HG03521 (cell line): Measurements from ENCODE around the gene MAP3K15.

Experiments used
- ATAC-seq: cut with Tn5 transposase; IDR thresholded peaks from one replicate; pipeline ENCODE4 v1.9.1; 2021; ENCODE audit warnings: mild to moderate bottlenecking, moderate library complexity; ENCODE audit not compliant: unreplicated experiment

Gene MAP3K15, protein sequence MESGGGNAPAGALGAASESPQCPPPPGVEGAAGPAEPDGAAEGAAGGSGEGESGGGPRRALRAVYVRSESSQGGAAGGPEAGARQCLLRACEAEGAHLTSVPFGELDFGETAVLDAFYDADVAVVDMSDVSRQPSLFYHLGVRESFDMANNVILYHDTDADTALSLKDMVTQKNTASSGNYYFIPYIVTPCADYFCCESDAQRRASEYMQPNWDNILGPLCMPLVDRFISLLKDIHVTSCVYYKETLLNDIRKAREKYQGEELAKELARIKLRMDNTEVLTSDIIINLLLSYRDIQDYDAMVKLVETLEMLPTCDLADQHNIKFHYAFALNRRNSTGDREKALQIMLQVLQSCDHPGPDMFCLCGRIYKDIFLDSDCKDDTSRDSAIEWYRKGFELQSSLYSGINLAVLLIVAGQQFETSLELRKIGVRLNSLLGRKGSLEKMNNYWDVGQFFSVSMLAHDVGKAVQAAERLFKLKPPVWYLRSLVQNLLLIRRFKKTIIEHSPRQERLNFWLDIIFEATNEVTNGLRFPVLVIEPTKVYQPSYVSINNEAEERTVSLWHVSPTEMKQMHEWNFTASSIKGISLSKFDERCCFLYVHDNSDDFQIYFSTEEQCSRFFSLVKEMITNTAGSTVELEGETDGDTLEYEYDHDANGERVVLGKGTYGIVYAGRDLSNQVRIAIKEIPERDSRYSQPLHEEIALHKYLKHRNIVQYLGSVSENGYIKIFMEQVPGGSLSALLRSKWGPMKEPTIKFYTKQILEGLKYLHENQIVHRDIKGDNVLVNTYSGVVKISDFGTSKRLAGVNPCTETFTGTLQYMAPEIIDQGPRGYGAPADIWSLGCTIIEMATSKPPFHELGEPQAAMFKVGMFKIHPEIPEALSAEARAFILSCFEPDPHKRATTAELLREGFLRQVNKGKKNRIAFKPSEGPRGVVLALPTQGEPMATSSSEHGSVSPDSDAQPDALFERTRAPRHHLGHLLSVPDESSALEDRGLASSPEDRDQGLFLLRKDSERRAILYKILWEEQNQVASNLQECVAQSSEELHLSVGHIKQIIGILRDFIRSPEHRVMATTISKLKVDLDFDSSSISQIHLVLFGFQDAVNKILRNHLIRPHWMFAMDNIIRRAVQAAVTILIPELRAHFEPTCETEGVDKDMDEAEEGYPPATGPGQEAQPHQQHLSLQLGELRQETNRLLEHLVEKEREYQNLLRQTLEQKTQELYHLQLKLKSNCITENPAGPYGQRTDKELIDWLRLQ (N-terminal part only)

DNA sequence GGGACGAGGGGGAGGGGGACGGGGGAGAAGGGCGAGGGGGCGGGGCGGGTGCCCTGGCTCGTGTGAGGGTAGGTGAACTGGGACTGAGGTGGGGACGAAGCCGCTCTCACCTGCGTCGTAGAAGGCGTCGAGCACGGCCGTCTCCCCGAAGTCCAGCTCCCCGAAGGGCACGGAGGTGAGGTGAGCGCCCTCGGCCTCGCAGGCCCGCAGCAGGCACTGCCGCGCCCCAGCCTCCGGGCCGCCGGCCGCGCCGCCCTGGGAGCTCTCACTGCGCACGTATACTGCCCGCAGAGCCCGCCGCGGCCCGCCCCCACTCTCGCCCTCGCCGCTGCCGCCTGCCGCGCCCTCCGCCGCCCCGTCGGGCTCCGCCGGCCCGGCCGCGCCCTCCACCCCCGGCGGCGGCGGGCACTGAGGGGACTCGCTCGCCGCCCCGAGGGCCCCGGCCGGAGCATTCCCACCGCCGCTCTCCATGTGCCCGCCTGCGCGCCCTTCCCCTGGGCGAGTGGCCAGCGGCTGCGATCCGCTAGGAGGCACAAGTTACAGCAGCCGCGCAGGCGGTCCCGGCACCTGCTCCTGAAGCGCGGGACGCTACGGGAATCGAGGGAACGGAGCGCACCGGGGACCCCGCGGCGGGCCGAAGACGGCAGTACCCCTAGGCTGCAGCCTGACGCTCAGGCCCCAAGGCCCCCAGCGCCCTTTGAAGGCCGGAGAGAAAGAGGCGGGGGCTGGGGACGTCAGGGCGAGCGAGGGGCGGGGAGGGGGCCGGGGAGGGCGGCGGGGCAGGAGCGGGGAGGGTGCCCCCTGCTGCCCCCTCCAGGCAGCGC, at the start of gene MAP3K15:
MAP3K15 (minus strand) TSS at position 718 of the 824 bp plus-strand sequence; CDS start at position 471, 247 bp downstream.
- ATAC-seq, result no peak

DNA sequence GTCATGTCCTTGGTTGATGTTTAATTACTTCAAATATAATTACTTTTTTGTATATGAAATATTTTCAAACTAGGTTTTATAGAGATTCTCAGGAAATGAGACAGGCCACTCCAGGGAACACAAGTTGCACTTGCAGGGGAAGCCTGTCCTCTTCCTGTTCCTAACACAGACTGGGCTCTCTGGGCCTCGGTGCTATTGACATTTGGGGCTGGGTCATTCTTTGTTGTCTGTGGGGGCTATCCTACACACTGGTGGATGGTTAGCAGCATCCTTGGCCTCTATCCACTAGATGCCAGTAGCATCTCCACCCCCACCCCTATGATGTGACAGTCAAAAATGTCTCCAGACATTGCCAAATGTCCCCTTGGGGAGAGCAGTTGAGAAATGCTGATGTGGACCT, 49.3 kb upstream of the MAP3K15 start:
- ATAC-seq, result no peak

DNA sequence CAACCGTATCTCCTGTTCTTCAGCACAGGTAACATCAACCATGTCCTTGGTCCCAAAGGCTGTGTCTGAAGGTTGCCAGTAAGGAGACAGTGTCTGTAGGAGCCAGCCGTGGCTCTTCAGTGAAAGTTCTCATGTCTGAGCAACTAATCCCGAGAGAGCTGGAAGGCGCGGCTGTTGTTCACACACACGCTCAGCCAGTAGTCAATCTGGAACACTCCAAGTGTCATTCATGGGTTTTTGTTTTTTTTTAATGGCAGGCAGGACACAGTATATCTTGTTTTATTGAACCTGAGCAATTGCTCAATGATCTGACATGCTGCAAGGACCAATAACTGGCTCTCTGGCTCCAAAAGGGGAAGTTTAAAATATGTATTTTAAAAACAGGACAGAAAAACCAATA, 48.4 kb upstream of the MAP3K15 start:
- no peak for ATAC-seq

DNA sequence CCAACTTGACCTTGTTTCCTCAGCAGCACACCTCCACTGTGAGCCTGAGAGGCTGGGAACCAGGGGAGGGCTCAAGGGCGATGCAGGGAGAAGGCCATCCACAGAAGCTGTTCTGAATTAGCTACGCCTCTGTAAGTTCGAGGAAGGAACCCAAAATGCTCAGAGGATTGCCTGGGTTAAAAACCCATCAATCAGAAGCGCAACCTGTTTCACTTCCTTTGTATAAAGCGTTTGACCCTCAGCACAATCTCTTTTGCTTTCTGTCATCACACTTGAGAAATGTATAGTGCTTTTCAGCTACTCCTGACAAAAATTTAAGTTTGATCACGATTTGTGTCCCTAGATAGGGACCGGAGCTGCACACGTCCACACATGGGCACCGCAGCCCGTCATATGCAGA, 48.0 kb upstream of the MAP3K15 start:
- ATAC-seq, result no peak

DNA sequence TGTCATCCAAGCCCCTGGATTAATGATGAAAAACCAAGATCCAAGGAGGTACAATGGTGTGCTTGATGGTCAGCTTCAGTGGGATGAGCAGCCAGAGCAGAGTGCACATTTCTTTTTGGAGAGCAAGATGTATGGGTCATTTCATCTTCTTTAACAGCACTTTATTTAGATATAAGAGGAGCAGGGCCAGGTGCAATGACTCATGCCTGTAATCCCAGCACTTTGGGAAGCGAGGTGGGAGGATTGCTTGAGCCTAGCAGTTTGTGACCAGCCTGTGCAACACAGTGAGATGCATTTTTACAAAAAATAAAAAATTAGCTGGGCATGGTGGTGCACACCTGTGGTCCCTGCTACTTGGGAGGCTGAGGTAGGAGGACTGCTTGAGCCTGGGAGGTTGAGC, 45.3 kb upstream of the MAP3K15 start:
- no peak for ATAC-seq

DNA sequence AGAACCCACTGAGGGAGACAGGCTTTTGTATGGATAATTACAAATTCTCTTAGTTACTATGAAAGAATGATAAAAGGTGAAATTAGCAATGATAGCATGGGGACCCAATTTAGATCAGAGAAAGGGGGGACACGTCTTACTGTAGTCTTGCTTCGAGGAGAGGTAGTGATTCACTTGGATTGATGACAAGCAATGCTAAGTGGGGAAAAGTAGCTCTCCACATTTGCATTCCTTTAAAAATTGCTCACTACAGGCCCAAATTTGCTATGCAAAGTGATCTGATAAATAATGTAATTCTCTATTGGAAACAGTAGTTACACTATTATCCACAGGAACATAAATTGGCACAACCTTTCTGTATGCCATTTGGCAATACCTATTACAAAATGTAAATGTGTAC, 42.5 kb upstream of the MAP3K15 start:
- ATAC-seq, result no peak

DNA sequence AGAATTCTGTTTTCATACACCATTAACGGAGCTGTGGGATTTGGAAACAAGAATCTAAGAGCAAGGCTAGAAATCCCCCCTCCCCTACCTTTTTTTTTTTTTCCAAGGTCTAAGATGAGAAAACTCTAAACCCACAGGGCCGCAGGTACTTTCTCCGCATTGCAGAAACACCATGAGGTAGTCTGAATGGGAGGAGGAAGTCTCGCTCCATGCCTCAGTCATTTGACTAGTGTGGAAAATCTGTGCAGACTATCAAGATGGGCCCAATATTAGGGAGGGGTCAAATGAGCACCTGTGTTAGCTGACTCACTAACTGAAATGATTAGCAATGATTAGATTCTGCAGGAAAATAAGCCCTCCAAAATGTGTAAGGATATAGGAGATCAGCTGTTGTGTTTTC, 40.9 kb upstream of the MAP3K15 start:
- ATAC-seq, result no peak

DNA sequence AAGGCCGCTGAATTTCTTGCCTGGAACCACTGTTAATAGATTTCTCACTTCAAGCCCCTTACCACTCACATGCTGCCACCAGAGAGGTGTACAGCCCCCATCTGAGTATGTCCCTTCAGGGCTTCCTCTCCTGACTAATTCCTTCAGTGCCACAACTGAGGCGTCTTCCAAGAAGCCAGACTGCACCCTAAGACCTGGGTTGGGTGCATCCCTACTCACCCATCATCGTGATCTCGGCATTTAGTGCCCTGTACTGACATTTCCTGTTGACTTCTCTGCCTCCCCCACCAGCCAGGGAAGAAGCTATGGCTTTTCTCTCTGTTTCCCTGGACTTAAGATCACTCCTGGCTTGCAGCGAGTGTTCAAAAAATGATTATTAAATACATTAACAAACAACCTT, 40.4 kb upstream of the MAP3K15 start:
- no peak for ATAC-seq

DNA sequence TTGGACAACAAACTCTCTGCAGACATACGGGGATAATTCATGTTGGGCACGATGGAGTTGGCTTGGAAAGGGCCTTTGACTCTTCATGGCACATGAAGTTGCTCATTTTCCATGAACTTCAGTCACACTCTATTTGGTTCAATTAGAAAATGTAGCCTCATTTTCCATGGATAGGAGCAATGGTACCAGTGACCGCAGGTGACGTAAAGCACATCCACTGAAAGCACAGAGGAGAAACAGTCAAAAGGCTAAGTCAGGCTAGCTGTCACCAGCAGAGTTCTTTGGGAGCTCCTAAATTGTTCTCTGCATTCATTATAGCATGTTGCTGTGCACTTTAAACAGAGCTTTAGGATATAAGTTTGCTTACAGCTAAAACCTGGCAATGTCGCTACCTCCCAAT, 39.9 kb upstream of the MAP3K15 start:
- ATAC-seq, result no peak

DNA sequence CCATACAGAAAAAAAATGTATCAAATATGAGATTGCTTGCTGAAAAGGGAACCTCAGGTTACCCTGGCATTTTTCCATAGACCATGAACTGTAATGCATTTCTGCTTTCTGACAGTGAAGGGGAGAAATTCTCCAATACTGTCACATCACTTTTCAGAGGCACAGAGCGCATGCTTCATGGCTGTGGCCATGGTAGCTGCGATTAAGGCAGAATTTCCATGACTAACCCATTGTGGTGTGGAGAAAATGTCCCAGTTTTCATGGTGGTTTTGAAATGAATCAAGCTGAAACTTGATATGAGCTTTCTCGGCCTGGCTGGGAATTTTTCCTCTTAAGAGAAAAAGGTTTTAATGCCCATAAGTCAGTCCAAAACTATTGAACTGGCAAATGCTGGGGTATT, 39.5 kb upstream of the MAP3K15 start:
- ATAC-seq, result no peak

DNA sequence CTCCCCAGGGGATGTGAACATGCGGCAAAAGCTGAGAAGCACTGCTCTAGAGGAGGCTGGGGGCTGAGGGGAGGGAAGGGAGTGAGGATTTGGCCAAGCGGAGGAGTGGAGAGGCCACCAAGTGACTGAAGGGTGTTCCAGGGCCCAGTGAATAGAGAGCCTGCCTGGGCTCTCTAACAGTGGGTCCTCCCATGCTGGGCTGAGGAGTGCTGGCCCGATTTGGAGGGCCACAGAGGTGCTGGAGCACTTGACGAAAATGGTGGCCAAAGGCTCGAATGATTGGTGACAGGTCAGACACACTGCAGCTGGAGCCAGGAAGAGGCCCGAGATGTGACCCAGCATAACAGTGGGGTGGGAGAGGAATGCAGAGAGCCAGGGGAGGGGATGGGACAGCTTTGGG, 37.5 kb upstream of the MAP3K15 start:
- no peak for ATAC-seq

DNA sequence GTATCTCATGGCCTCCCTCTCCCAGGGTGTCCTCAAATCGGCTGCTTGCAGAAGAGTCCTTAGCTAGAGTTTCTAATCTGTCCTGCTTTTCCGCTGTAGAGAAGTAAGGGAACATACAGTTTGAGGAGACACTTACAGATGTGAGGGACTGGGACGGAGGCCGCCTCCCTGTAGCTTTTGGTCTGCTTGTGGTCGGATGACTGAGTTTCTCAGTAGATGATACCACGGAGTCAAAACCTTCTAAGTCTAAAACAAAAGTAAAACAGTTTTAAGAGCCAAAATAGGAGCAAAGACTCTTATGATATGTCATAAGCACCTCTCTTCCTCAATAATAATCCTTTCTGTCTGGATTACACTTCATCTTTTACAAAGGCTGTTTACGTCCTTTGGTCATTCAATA, 34.5 kb upstream of the MAP3K15 start:
- ATAC-seq, result no peak

DNA sequence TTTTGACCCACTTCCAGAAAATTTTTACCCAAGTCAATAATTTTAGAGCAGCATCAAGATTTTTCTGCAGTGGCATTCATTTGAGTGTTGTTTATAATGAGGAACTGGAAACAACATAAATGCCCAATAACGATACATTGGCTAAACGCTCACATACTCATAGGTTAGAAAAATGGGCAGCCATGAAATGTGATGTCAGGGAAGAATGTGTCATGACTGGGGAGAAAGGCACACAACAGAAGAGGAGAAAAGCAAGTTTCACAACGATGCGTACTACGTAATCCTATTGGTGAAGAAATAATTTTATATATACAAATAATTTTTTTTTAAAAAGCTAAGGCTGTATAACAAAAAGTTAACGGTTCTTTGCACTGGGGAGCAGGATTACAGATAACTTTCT, 33.6 kb upstream of the MAP3K15 start:
- no peak for ATAC-seq

DNA sequence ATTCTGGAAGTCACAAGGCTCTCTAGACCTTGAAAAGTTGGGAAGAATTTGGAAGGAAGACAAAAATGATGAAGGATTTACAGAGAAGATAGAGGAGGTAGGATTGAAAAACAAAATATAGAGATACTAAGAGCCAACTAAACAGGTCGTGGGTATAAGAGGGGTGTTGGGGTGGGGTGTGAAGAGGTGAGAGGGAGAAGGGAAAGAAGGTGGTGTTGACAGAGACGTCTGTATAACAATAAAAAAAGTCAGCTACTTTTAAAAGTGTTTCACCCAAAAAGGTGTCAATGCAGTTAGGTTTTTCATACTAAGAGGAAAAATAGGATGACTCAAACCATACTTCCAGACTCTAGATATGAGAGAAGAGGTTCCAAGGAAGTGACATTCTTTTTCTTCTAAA, 33.0 kb upstream of the MAP3K15 start:
- no peak for ATAC-seq

DNA sequence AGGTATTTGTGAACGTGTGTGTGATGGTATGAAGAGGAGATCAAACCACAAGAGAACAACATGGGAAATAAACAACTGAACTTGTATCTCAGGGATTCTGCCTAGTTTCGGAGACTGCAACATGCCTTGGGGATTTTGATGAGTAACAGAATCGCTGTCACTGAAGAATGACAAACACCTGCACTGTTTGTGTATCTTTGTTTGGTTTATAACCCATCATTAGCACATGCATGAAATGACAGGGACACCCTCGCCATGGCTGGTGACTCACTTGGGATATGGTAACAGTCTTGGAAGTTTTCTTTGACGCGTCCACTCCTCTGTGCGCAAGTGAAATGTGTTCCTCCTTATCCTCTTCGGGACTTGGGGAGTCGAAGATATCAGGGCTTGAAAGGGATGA, 30.3 kb upstream of the MAP3K15 start:
- ATAC-seq, result no peak

DNA sequence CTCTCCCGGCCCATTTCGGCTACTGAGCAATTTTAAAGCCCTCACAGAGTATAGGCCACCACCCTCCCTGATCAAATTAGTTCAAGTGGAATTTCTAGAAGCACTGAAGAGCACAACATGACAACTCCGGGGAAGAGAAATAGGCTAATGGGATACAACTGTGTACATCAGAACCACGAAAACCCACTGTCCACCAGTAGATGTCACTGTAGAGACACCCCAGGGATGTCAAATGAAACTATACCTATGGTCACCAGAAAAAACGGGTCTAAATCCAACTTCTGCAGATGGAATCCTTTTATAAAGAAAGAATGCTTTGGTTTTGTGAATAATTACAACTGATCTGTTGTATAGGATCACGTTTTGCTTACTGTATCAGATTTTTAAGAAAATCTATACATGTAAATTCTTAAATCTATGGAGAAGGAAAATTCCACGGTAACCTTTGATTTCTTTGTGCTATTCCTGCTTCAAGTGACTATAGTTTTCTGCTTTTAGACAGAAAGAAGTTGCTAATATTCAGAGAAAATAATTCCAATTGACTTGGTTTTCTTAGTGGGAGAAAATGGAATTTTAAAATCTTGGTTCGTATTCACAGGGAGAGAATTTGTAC, 29.5 kb upstream of the MAP3K15 start:
- ATAC-seq, result no peak

DNA sequence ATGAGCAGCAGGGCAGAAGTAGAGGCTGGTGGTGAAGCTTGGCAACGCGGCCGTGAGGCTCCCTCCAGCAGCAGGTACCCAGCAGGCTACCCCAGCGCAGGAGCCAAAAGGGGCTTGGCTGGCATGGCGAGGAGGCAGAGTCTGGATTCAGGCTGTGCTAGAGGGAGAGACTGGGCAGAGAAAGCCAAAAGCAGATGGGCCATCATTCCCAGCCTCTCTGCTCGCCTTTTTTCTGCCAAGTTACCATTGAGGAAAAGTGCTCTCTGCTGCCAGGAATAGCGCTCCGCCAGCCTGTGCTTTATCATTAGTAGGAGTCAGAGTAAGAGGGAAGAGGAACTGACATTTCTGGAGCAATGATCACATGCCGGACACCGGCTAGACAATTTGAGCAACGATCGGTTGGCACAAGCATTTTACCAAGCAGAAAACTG, 28.7 kb upstream of the MAP3K15 start:
- no peak for ATAC-seq

DNA sequence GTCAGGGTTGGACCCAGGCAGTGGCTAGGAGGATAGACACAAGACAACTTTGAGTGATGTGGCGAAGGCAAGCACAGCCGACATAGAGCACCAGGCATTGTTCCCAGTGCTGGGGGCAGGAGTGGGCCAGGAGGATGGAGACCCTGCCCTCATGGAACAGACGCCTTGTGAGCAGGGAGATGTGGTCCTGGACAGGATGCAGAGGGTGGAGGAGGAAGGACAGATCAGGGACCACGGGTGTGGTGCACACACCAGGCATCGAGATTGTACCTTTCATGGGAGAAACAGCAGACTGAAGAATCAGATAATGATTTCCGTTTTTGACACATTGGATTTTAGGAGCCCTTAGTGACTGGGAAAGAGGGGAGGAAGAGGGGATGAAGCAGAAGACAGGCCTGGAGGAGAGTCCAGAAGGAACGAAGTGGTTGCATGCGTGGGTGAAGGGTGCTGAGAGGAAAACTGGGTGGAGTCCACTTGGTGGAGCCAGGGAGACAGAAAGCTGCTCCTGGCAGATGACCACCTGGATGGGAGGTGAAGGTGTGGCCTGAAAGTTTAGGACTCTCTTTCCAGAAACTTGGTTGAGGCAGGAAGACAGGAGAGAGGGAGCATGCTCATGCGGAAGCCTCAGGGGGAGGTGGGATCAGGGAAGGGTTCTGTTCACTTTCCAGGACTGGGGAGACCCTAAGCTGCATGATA, 27.9 kb upstream of the MAP3K15 start:
- no peak for ATAC-seq

DNA sequence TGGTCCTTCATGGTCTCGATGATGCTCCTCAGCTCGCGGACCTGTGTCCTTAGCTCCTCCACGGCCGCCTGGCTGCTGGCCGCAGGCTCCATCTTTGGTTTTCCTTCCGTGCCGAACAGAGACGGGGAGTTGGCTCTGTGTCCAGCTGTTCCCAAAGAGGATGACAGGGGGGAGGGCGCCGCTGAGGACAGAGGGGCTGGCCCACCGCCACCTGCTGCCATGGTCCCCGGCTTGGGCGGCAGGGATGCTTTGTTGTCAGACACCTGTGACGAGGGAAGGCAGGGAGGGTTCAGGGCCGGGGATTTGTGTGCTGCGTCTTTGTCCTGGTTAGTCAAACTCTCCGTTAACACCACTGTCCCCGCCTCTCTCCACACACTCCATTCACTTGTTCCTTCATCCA, 26.6 kb upstream of the MAP3K15 start:
- no peak for ATAC-seq
